H1 (cell line): ENCODE data around the gene MUS81. TPM values are rescaled to one million over a fixed set of nuclear protein-coding genes. Genes with fewer than 3 reads are reported as not detected.

Experiments used
- polyA plus RNA-seq, 7 experiments: library from polyadenylated mRNA; depleted of rRNA in 3 of 7; stranded (reverse) in 5 of 7; unstranded in 2 of 7; fragments of >200 nt in 5 of 7; fragments of 200-250 nt in 2 of 7; gene quantifications; 1 replicate in 5 of 7; 2 replicates in 1 of 7; 4 replicates in 1 of 7; pipeline versions ENCODE4 v1.2.1 to v1.2.3, GENCODE V29; 2011 to 2013; ENCODE audit warnings: missing spikeins in 2 of 7, mixed read lengths in 2 of 7
- total RNA-seq: library from RNA; stranded (reverse); fragmentation: NEBNext Ultra II Directional; extraction: Animal tissue kit (Norgen Biotek cat#: 25700); gene quantifications from 2 replicates; pipeline ENCODE4 v1.2.1, GENCODE V29; 2021

MUS81 gene
- total and polyA plus RNA-seq, 2 of the 8 experiments (the other 6 are each of a cell fraction or from before 2014, with no cell fraction given): 30.2 to 31.5 TPM

Other genes starting within 250 kb of the MUS81 start
- gene MAP3K11, start 246.2 kb upstream of the MUS81 start, total RNA-seq: 44.6 and 48.4 TPM in 2 replicates
- 30.3 and 45.8 TPM in 2 replicates for gene MAP3K11, start 246.2 kb upstream of the MUS81 start, polyA plus RNA-seq (2011; rRNA removed)
- 38.8 and 39.4 TPM in 2 replicates for gene PCNX3, start 244.7 kb upstream of the MUS81 start, total RNA-seq
- gene PCNX3, start 244.7 kb upstream of the MUS81 start, polyA plus RNA-seq (2011; rRNA removed): 27.2 and 45.1 TPM in 2 replicates
- 67.5 and 72.2 TPM in 2 replicates for gene SIPA1, start 222.3 kb upstream of the MUS81 start, total RNA-seq
- gene SIPA1, start 222.3 kb upstream of the MUS81 start, polyA plus RNA-seq (2011; rRNA removed): 35.3 and 59.2 TPM in 2 replicates
- gene RELA, start 197.5 kb upstream of the MUS81 start, total RNA-seq: 25.5 and 27.5 TPM in 2 replicates
- 21.9 and 28.8 TPM in 2 replicates for gene RELA, start 197.5 kb upstream of the MUS81 start, polyA plus RNA-seq (2011; rRNA removed)
- gene KAT5, start 148.2 kb upstream of the MUS81 start, total RNA-seq: 36.4 and 37.4 TPM in 2 replicates
- gene KAT5, start 148.2 kb upstream of the MUS81 start, polyA plus RNA-seq (2011; rRNA removed): 26.7 and 35.0 TPM in 2 replicates
- gene RNASEH2C, start 139.6 kb upstream of the MUS81 start, total RNA-seq: 37.9 and 40.2 TPM in 2 replicates
- gene RNASEH2C, start 139.6 kb upstream of the MUS81 start, polyA plus RNA-seq (2011; rRNA removed): 60.3 and 74.8 TPM in 2 replicates
- 9.9 and 10.0 TPM in 2 replicates for gene AP5B1, start 79.5 kb upstream of the MUS81 start, total RNA-seq
- 7.6 and 10.3 TPM in 2 replicates for gene AP5B1, start 79.5 kb upstream of the MUS81 start, polyA plus RNA-seq (2011; rRNA removed)
- gene OVOL1, start 73.4 kb upstream of the MUS81 start, total RNA-seq: 3.3 and 3.4 TPM in 2 replicates
- 2.6 and 3.3 TPM in 2 replicates for gene OVOL1, start 73.4 kb upstream of the MUS81 start, polyA plus RNA-seq (2011; rRNA removed)
- gene SNX32, start 26.5 kb upstream of the MUS81 start, total RNA-seq: 1.1 and 2.2 TPM in 2 replicates
- 0.76 and 1.4 TPM in 2 replicates for gene SNX32, start 26.5 kb upstream of the MUS81 start, polyA plus RNA-seq (2011; rRNA removed)
- gene CFL1, start 2.3 kb upstream of the MUS81 start, total RNA-seq: 1,252 and 1,270 TPM in 2 replicates
- 1,365 and 1,809 TPM in 2 replicates for gene CFL1, start 2.3 kb upstream of the MUS81 start, polyA plus RNA-seq (2011; rRNA removed)
- 8.8 and 9.7 TPM in 2 replicates for gene EFEMP2, start 12.4 kb downstream of the MUS81 start, total RNA-seq
- gene EFEMP2, start 12.4 kb downstream of the MUS81 start, polyA plus RNA-seq (2011; rRNA removed): 17.2 and 24.2 TPM in 2 replicates
- not detected in 2 replicates for gene CTSW, start 19.4 kb downstream of the MUS81 start, total RNA-seq
- gene CTSW, start 19.4 kb downstream of the MUS81 start, polyA plus RNA-seq (2011; rRNA removed): not detected in 2 replicates
- gene FIBP, start 28.0 kb downstream of the MUS81 start, total RNA-seq: 74.3 and 79.9 TPM in 2 replicates
- gene FIBP, start 28.0 kb downstream of the MUS81 start, polyA plus RNA-seq (2011; rRNA removed): 173 and 184 TPM in 2 replicates
- 30.8 and 33.3 TPM in 2 replicates for gene CCDC85B, start 30.2 kb downstream of the MUS81 start, total RNA-seq
- gene CCDC85B, start 30.2 kb downstream of the MUS81 start, polyA plus RNA-seq (2011; rRNA removed): 19.8 and 40.6 TPM in 2 replicates
- gene FOSL1, start 40.0 kb downstream of the MUS81 start, total RNA-seq: 6.3 and 7.5 TPM in 2 replicates
- 7.2 and 11.6 TPM in 2 replicates for gene FOSL1, start 40.0 kb downstream of the MUS81 start, polyA plus RNA-seq (2011; rRNA removed)
- 24.0 and 24.1 TPM in 2 replicates for gene C11orf68, start 58.6 kb downstream of the MUS81 start, total RNA-seq
- gene C11orf68, start 58.6 kb downstream of the MUS81 start, polyA plus RNA-seq (2011; rRNA removed): 51.2 and 68.5 TPM in 2 replicates
- 98.7 and 108 TPM in 2 replicates for gene DRAP1, start 59.0 kb downstream of the MUS81 start, total RNA-seq
- gene DRAP1, start 59.0 kb downstream of the MUS81 start, polyA plus RNA-seq (2011; rRNA removed): 62.5 and 81.2 TPM in 2 replicates
- 1.3 and 1.9 TPM in 2 replicates for gene TSGA10IP, start 85.0 kb downstream of the MUS81 start, total RNA-seq
- 6.0 and 8.2 TPM in 2 replicates for gene TSGA10IP, start 85.0 kb downstream of the MUS81 start, polyA plus RNA-seq (2011; rRNA removed)
- 46.1 and 48.5 TPM in 2 replicates for gene SART1, start 101.3 kb downstream of the MUS81 start, total RNA-seq
- 9.7 and 22.4 TPM in 2 replicates for gene SART1, start 101.3 kb downstream of the MUS81 start, polyA plus RNA-seq (2011; rRNA removed)
- gene EIF1AD, start 141.7 kb downstream of the MUS81 start, total RNA-seq: 35.8 and 39.9 TPM in 2 replicates
- gene EIF1AD, start 141.7 kb downstream of the MUS81 start, polyA plus RNA-seq (2011; rRNA removed): 29.5 and 32.6 TPM in 2 replicates
- 330 and 345 TPM in 2 replicates for gene BANF1, start 142.1 kb downstream of the MUS81 start, total RNA-seq
- 467 and 516 TPM in 2 replicates for gene BANF1, start 142.1 kb downstream of the MUS81 start, polyA plus RNA-seq (2011; rRNA removed)
- gene CST6, start 151.6 kb downstream of the MUS81 start, total RNA-seq: 1.6 and 1.8 TPM in 2 replicates
- gene CST6, start 151.6 kb downstream of the MUS81 start, polyA plus RNA-seq (2011; rRNA removed): 7.6 and 8.6 TPM in 2 replicates
- gene CATSPER1, start 166.0 kb downstream of the MUS81 start, total RNA-seq: not detected in 2 replicates
- gene CATSPER1, start 166.0 kb downstream of the MUS81 start, polyA plus RNA-seq (2011; rRNA removed): not detected in 2 replicates
- 21.1 and 21.4 TPM in 2 replicates for gene GAL3ST3, start 188.7 kb downstream of the MUS81 start, total RNA-seq
- gene GAL3ST3, start 188.7 kb downstream of the MUS81 start, polyA plus RNA-seq (2011; rRNA removed): 21.1 and 35.0 TPM in 2 replicates
- 231 and 237 TPM in 2 replicates for gene SF3B2, start 191.9 kb downstream of the MUS81 start, total RNA-seq
- 182 and 270 TPM in 2 replicates for gene SF3B2, start 191.9 kb downstream of the MUS81 start, polyA plus RNA-seq (2011; rRNA removed)
- 34.4 and 36.0 TPM in 2 replicates for gene PACS1, start 209.8 kb downstream of the MUS81 start, total RNA-seq
- 11.5 and 20.4 TPM in 2 replicates for gene PACS1, start 209.8 kb downstream of the MUS81 start, polyA plus RNA-seq (2011; rRNA removed)